AG20443 (cell line): ENCODE measurements around the gene PDHB.

Source experiments
- DNase-seq: peaks from one replicate; pipeline ENCODE4 v3.0.0; 2012; ENCODE audit warnings: low spot score, mixed read lengths

PDHB gene

DNA sequence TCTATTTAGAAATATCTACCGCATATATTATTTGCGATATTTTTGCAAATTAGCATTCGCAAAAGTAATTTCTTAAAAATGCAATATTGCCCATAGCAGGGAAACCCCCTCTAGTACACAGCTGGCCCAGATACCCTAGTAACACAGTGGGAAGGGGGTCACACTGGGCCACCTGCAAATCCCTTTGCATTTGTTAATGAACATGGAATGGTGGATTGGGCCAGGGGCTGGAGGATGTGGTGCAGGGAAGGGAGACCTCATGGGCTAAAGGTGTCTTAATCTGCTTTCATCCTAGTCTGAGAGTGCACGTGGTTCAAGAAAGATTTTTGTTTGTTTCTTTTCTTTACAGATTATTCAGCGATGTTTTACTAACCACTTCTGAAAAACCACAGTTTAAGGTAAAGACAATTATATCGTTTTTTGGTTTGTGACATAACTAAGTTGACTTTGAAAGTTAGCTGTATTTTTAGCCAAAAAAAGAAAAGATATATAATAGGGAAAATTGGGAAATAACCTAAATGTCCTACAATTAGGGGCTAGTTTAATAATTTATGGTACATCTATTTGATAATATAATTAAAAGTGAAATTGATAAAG is 30.0 kb downstream of the PDHB start:
- DNase-seq = no peak

DNA sequence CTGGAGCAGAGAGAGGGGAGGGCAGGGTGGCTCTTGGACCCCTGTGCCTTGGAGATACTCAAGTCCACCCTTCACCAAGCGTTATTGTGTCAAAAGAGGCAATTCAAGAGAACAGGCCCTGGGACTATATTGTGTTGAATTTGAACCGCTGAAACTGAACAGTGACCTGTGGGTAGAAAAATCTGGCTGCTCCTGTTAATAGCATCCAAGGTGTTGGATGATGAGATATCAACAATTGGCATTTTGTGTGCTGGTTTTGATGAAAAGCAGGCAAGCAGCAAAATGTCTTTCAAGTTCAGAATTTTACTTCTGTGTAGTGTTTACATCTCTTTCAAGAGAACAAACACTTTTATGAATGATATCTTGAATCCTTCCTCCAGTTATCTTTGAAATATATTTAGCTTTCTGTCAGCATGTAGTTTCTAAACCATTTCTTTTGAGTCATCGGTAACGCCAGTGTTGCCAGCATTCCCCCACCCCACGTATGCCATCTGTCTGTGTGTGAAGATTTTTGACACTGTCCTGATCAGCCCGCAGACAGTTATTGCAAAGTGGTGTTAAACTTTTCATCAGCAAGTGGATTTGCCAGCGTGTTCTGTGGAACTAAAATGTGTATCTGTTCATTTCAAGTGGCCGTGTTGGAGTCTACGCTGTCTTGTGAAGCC is 34.8 kb downstream of the PDHB start:
- DNase-seq = no peak

DNA sequence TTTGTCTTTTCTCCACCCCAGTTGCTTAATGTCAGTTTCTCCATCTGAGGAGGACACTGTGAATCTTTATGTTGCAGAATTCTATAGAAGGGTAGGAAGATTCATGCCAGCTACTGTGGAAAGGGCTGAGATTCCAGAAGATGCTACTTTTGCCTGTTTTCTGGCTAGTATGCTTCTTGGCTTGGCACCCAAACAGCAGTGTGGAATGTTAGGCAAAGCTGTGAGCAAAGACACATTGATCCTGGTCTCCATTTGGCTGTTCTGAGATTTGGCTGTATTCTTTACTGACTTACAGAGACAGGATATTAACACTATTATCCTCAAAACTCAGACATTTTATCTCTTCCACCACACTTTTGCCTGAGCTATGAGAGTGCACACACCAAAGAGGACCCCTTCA is 39.3 kb downstream of the PDHB start:
- peak; percentile 36 for DNase-seq

DNA sequence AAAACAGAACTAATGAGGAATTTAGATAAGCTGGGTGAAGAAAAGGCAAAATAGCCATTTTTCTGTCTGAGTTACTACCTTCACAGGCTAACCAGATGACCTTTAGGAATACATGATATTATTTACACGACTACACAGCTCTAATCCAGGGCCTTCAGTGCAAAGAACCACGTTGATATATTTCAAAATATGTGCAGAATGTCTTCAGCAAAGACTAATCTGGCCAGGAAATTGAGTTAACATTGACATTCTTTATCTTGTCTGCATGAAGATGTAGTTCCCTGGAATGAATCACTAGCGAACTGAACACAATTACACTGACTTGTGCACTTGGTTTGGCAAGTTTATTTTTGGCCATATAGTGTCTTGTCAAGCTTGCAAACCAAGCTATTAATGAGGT is 41.5 kb downstream of the PDHB start:
- no peak for DNase-seq

DNA sequence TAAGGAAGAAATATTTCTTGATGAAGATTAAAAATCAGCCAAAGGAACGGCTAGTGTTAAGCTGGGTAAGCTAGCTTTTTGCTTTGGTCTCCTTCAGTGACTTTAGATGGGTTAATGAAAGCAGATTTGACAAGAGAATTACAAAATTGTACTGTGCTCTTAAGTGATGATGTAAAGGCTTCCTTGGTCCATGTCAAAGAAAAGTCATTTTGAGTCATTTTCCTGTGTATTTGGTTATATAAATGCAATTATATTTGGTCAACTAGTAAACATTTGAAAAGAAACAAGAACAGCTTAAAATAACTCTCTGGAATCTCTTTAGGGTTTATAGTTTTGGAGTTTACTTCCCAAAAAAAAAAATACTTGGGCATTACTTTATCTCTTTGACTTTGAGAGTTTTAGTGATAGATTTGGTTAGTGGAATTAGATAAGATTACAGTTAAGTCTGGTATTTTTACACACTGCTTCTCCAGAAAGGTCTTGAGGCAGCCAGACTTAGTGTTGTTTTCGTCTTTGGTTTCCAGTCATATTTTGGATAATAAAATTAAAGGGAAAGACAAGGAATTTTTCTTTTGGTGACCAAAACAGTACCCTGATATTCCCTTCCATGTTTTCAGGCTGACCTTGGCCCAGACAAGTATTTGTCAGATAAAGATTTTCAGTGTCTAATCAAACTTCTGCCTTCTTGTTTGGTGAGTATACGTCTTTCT is 42.3 kb downstream of the PDHB start:
- DNase-seq = no peak

DNA sequence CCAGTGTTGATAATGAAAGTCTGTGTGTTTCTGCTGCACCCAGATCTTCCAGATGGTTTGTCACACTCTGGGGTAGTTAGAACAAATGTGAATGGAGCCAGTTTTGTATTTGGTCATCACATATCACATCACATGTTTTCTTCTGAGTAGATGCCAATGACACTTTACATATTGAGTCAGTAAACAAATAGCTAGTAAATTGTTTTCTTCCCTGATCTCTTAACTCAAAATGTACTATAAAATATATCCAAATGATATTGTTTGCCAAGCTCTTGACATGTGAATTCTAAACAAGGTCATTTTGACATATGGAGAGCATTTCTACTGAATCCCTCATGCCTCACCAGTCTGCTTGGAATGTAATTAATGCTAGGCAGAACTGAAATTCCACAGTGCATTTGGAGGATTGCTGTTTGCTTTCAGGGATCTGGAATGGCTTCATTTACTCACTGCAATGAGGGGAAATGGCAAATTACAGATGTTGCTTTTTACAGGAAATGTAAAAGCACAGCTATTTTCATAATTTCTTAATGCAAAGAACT is 45.0 kb downstream of the PDHB start:
- peak; percentile 73 for DNase-seq

DNA sequence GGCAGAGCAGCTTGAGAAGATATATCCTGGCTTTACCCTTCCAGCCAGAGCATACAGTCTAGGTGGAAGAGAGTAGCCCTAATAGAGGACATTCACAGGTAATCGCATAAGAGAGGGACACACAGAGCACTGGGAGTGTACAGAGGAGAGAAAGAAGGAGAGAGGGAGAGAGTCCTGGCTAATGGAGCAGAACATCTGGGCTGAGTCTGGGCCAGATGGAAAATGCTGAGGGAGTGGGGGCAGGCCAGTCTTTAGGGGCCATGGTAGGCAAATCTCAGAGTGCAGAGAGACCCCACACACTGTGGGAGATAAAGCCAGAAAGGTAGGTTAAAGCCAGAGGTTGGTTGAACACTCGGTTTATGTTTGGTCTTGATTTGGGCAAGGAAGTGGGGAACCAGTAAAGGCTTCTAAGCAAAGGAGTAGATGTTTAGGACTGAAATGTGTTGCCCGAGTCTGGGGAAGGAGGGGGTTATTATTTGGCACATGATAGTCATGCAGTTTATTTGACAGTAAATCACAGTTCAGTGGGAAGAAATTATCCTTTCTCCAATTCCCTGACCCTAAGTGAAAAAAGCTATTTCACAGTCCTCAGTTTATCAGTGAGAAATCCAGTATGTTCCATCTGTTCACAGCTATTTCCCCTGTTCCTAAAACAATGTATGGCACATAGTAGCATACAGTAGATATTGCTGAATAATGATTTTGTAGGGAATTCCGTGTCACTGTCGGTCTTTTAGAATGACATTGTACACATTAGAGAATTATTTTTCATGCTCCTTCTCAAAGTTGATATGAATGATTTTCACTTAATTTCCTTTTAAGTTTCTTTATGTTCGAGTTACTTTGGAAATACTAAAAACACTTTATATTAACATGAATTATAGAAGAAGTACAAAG is 45.7 kb downstream of the PDHB start:
- DNase-seq = no peak

DNA sequence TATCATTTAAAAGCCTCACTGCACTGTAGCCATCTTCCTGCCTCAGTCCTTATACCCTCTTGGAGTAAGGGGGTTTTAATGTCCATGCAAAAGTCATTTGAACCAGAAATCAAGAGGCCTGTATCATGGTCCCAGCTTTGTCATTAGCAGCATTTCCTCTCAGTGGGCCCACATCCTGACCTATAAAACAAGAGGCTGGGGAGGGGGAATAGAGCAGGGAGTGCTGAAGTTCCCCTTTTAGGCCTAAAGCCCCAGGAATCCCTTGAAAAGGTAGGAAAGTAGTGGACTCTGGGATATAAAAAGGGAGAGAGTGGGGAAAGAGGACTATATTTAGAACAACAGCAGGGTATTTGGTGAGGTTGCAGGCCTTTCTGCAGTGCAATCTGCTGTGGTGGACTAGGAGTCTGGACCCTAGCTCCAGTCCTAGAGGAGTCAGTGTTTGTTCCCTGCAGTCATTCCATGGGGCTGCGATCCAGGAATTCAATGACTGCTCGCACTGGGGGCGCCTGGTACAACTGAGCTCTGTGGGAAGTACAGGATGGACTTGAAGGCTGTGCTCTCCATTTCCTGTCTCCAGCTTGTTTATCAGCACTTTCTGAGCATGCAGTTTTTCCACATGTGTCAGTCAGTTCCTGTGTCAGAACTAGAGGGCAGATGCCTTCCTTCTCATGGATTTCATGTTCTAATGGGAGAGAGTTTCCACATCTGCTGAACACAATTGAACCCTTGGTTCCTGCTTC is 46.8 kb downstream of the PDHB start:
- peak; percentile 39 for DNase-seq

DNA sequence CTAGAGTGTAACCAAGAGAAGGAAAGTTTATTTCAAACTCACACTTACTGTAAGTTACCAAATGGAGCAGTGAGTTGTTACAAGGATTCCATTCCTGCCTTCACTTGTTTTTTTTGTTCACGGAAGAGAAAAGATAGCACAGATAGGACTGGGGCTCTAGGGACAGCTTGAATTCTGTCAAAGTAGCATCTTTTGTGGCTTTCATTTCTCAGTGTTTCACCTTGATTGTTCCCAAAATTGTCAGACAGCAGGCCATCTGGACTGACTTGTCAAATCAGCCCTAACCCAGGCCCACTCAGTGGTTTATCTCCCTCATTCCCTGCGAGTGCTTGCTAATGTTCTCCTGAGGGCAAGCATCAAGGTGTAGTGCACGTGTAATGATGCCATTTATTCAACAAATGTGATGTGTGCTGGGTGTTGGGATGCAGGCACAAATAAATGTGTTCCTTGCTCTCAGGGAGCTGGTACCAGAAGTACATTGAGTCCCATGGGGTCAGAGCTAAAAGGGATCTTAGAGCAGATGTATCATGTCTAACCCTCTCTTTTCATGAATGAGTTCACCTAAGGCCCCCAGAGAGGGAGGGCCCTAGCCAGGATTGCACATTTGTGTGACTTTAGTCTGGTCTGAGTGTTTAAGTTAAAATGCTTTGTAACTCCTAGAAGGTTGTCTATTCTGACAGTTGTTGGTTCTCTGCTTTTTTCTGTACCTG is 49.1 kb downstream of the PDHB start:
- DNase-seq = no peak

DNA sequence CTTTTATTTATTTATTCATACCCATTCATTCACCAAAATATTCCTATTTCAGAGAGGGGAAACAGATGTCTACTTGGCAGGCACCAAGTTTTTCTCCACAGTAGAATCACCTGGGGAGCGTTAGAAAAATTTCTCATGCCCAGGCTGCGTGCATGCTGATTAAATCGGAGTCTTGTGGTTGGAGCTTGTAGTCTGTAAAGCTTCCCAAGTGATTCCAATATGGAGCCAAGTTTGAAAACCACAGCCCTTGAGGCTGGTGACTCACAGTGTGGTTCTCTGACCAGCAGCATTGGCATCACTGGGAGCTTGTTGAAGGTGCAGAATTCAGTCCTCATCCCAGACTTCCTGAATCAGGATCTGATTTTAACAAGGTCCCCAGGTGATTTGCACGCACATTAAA is 49.7 kb downstream of the PDHB start:
- peak; percentile 89 for DNase-seq

DNA sequence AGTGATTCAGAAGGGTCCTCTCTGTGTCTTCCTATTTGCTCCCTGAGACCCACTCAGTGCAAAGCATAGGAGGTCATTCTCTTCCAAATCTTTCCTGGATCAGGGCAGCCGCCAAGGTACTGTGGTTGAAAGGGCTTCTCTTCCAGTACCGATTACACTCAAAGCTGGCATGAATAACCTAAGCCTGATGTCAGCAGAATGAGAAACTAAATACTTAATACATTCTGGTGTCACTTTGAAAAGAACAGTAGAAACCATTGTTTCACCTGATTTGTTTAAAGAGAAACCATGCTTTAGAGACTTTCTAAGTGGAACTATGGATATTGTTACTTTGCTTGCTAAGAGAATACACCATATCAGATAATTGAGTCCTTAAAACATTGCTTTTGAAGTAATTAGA is 50.2 kb downstream of the PDHB start:
- peak; percentile 45 for DNase-seq

DNA sequence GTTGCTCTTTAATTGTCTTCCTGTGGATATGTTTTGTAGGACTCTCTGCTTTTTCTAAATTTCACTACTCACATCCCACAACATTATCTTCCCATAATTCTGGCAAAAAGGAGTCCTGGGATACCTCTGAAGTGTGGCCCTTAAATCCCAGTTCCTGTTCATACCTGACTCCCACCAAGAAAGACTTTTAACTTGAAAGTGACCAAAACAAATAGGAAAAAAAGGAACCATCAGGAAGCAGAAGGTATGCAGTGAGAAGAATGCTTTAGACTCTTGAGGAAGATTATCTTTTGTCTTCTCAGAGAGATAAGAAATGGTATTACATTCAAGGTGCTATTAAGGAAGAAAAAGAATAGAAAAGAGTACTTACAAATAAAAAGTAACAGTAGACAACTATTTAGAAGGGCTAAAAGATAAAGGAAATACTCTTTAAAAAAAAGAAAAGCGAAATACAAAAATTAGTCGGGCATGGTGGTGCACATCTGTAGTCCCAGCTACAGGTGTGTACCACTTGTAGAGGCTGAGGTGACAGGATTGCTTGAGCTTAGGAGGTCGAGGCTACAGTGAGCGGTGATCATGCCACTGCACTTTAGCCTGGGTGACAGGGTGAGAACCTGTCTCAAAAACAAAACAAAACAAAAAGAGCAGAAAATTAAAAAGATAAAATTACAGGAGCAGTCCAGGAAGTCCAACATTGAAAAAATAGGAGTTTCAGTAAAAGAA is 54.1 kb downstream of the PDHB start:
- no peak for DNase-seq

DNA sequence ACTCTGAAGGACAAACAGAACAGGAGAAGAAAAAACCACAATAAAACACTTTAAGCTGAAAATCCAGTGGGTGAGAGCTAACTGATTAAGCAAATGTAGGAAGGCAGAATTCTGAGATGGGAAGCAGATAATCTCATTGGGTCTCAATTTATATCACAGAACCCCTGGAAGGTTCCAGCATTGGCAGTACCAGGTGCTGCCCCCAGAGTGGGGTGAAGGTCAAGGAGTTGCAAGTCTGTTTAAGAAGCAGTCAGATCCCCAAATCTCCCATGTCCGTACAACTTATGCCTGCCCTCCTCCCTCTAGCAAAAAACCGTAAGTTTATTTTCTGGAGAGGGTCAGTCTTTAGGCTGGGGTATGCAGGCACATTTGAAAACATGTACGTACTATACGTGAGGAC is 55.9 kb downstream of the PDHB start:
- no peak for DNase-seq
